ENCODE measurements around the gene TRAPPC3. TPM values are rescaled to one million over a fixed set of nuclear protein-coding genes. Genes with fewer than 3 reads are reported as not detected.
A peak's percentile ranks its signal among the peaks of the same experiment; 100 is the strongest.

Gene TRAPPC3
- total RNA-seq, 1 experiment from 2014 or later: 64.6 TPM

- Histone ChIP-seq H3K4me3 (replicated peaks in 1 of 2; ENCODE audit: low read depth in 1 of 2, low read length in 2 of 2) (no peak overlapping the region), H3K27me3 (ENCODE audit: insufficient read depth, low read length) (no peaks in the 10 kb centered on the region), H3K9ac (ENCODE audit: low read length) (no peak overlapping the region), H3K9me2 (ENCODE audit: insufficient read depth) (no peaks in the 10 kb centered on the region), H3K79me2 (ENCODE audit: insufficient read depth, low read length) (peaks cover 27% of the 10 kb centered on the region), H3K4me2 (ENCODE audit: low read length) (peak overlapping the region; percentile 42), H3K27ac (ENCODE audit: low read depth, low read length) (peak overlapping the region; percentile 38; the same call in 1 of the 2 replicates), H4K20me1 (ENCODE audit: insufficient read depth) (no peaks in the 10 kb centered on the region), H2AFZ (ENCODE audit: low read depth, low read length, poor library complexity, severe bottlenecking) (no peak overlapping the region), H3K4me1 (ENCODE audit: control insufficient read depth in 1 of 2, insufficient read depth in 2 of 2, low read length in 2 of 2) (peaks cover 2 to 17% of the 10 kb centered on the region in 2 experiments; a peak in 2 of 4 replicates), H3K36me3 (ENCODE audit: control insufficient read depth in 1 of 2, insufficient read depth in 2 of 2, low read length in 2 of 2) (peaks cover 37 to 48% of the 10 kb centered on the region in 2 experiments), H3K9me3 (ENCODE audit: control insufficient read depth in 1 of 2, insufficient read depth in 1 of 2, low read depth in 1 of 2, low read length in 2 of 2) (no peaks in the 10 kb centered on the region)
- TF ChIP-seq ZNF274 (IDR thresholded peaks at IDR 0.05; ENCODE audit: low read depth, low read length) (no peak), POLR2AphosphoS5 (IDR thresholded peaks at IDR 0.05; ENCODE audit: low read depth, low read length) (no peak), POLR2A (IDR thresholded peaks at IDR 0.05; ENCODE audit: borderline replicate concordance, extremely low read depth, insufficient read depth, insufficient read length) (no peak), CEBPB (IDR thresholded peaks at IDR 0.05; ENCODE audit: low read depth) (no peak), SRF (IDR thresholded peaks at IDR 0.05; ENCODE audit: low read depth) (no peak), EZH2phosphoT487 (IDR thresholded peaks at IDR 0.05; ENCODE audit: borderline replicate concordance) (no peak), ZBTB33 (IDR thresholded peaks at IDR 0.05; ENCODE audit: extremely low read depth, insufficient replicate concordance, low read length) (no peak), MAX (IDR thresholded peaks at IDR 0.05) (no peak), REST (IDR thresholded peaks at IDR 0.05; ENCODE audit: low read depth) (no peak), SP1 (IDR thresholded peaks at IDR 0.05; ENCODE audit: low read depth) (no peak), ATF3 (IDR thresholded peaks at IDR 0.05) (no peak), JUND (IDR thresholded peaks at IDR 0.05) (no peak), FOSL1 (IDR thresholded peaks at IDR 0.05; ENCODE audit: low read depth) (no peak), EZH2 (IDR thresholded peaks at IDR 0.05) (no peak)
- CTCF ChIA-PET: no interaction called here
- ATAC-seq: no peak
- RAD21 ChIA-PET (ENCODE audit: low non-redundant PET in 1 of 2, low total read pairs in 2 of 2, uncharacterized antibody in 2 of 2, unreplicated experiment in 2 of 2): no interaction called here
- DNase-seq (ENCODE audit: low read depth, low spot score): no peak
- intact Hi-C loops (cut with micrococcal nuclease): no loop called here
- POLR2A ChIA-PET: no interaction called here
- BruUV-seq (replicated peaks): no TSS peak
Measured at GRCh38 chr1:36172017-36172747, 22.9 kb upstream of the TRAPPC3 start.
